WTC11 (cell line): ENCODE results near the gene PDZRN4. TPM values are rescaled to one million over a fixed set of nuclear protein-coding genes. Genes with fewer than 3 reads are reported as not detected.

Experiments
- ATAC-seq: fragments of 200-7000 bp; cut with Tn5 transposase; 2 replicates; pipeline ENCODE4 v1.10.0; 2021; ENCODE audit warnings: mild to moderate bottlenecking, moderate library complexity
- CTCF ChIA-PET: fragments of 300-600 bp; sonication (Branson Sonifier 250); formaldehyde crosslinking; loops from one replicate; lab custom pipeline; 2021; ENCODE audit warnings: antibody characterized with exemption; lab: Charles Lee
- POLR2A ChIA-PET: fragments of 350-600 bp; sonication (Branson Sonifier 250); formaldehyde crosslinking; loops from one replicate; lab custom pipeline; 2021; ENCODE audit warnings: antibody characterized with exemption; lab: Charles Lee
- DNase-seq: peaks from one replicate; pipeline ENCODE4 v3.0.0; 2021; ENCODE audit warnings: low spot score
- H3K27ac Mint-ChIP-seq: 2 replicates; pipeline ENCODE4 v1.8.0; 2021; ENCODE audit warnings: mixed read lengths
- H3K27me3 Mint-ChIP-seq: 2 replicates; pipeline ENCODE4 v1.8.0; 2021; ENCODE audit warnings: low read depth, mild to moderate bottlenecking, moderate library complexity, mixed read lengths
- H3K36me3 Mint-ChIP-seq: 2 replicates; pipeline ENCODE4 v1.8.0; 2021; ENCODE audit warnings: mixed read lengths
- H3K4me1 Mint-ChIP-seq: 2 replicates; pipeline ENCODE4 v1.8.0; 2022; ENCODE audit warnings: mixed read lengths
- H3K4me3 Mint-ChIP-seq: 2 replicates; pipeline ENCODE4 v1.8.0; 2021; ENCODE audit warnings: mild to moderate bottlenecking, moderate library complexity, mixed read lengths
- H3K9me3 Mint-ChIP-seq: 2 replicates; pipeline ENCODE4 v1.8.0; 2021; ENCODE audit warnings: mixed read lengths
- AFF4 ChIP-seq: sonication (generic); formaldehyde crosslinking; IDR thresholded peaks from 2 replicates; pipeline ENCODE4 v1.8.1; 2023; ENCODE audit warnings: mild to moderate bottlenecking, missing genetic modification reagents, borderline replicate concordance
- ARID4B ChIP-seq: sonication (generic); formaldehyde crosslinking; IDR thresholded peaks from 2 replicates; pipeline ENCODE4 v1.8.0; 2023; ENCODE audit warnings: missing genetic modification reagents, mild to moderate bottlenecking, borderline replicate concordance
- CTCF ChIP-seq: fragments of 200-600 bp; IDR thresholded peaks from 2 replicates; pipeline ENCODE4 v1.8.0; 2022; ENCODE audit warnings: antibody characterized with exemption
- E2F4 ChIP-seq: sonication (generic); formaldehyde crosslinking; IDR thresholded peaks from 2 replicates; pipeline ENCODE4 v1.8.1; 2022; ENCODE audit warnings: low read depth, mild to moderate bottlenecking, moderate library complexity, missing genetic modification reagents, borderline replicate concordance
- FOXP1 ChIP-seq: sonication (generic); formaldehyde crosslinking; IDR thresholded peaks from 2 replicates; pipeline ENCODE4 v1.8.0; 2022; ENCODE audit warnings: missing genetic modification reagents, mild to moderate bottlenecking, moderate library complexity, borderline replicate concordance
- IRF2 ChIP-seq: sonication (generic); formaldehyde crosslinking; IDR thresholded peaks from 2 replicates; pipeline ENCODE4 v1.8.0; 2022; ENCODE audit warnings: low read depth, missing genetic modification reagents, borderline replicate concordance
- OVOL2 ChIP-seq: fragments of 250-450 bp; sonication (Bioruptor Pico); IDR thresholded peaks from 2 replicates; pipeline ENCODE4 v1.9.0; 2021; ENCODE audit warnings: mild to moderate bottlenecking, borderline replicate concordance
- PRDM15 ChIP-seq: sonication (generic); formaldehyde crosslinking; IDR thresholded peaks from 2 replicates; pipeline ENCODE4 v1.8.0; 2022; ENCODE audit warnings: missing genetic modification reagents
- PREB ChIP-seq: sonication (generic); formaldehyde crosslinking; IDR thresholded peaks from 2 replicates; pipeline ENCODE4 v1.8.1; 2022; ENCODE audit warnings: mild to moderate bottlenecking, missing genetic modification reagents, moderate library complexity, borderline replicate concordance
- total RNA-seq: library from RNA; stranded (reverse); gene quantifications from 3 replicates; pipeline ENCODE4 v1.2.3, GENCODE V29; 2021
- TF ChIP-seq, protein P1 (sequence below): sonication (generic); formaldehyde crosslinking; IDR thresholded peaks from 2 replicates; pipeline ENCODE4 v1.8.1; 2023; ENCODE audit warnings: mild to moderate bottlenecking, missing genetic modification reagents
- TF ChIP-seq, protein P2 (sequence below): fragments of 250-450 bp; sonication (Bioruptor Pico); IDR thresholded peaks from 2 replicates; pipeline ENCODE4 v1.8.0; 2021; ENCODE audit warnings: mild to moderate bottlenecking

The PDZRN4 gene
- total RNA-seq, 1 experiment from 2014 or later = 0.09 TPM

- TF ChIP-seq AFF4 (CRISPR knock-in tag) = no peak
- TF ChIP-seq, protein P1, sequence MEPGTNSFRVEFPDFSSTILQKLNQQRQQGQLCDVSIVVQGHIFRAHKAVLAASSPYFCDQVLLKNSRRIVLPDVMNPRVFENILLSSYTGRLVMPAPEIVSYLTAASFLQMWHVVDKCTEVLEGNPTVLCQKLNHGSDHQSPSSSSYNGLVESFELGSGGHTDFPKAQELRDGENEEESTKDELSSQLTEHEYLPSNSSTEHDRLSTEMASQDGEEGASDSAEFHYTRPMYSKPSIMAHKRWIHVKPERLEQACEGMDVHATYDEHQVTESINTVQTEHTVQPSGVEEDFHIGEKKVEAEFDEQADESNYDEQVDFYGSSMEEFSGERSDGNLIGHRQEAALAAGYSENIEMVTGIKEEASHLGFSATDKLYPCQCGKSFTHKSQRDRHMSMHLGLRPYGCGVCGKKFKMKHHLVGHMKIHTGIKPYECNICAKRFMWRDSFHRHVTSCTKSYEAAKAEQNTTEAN (CRISPR knock-in tag) = no peak
- no peak for TF ChIP-seq PRDM15 (CRISPR knock-in tag)
- TF ChIP-seq, protein P2, sequence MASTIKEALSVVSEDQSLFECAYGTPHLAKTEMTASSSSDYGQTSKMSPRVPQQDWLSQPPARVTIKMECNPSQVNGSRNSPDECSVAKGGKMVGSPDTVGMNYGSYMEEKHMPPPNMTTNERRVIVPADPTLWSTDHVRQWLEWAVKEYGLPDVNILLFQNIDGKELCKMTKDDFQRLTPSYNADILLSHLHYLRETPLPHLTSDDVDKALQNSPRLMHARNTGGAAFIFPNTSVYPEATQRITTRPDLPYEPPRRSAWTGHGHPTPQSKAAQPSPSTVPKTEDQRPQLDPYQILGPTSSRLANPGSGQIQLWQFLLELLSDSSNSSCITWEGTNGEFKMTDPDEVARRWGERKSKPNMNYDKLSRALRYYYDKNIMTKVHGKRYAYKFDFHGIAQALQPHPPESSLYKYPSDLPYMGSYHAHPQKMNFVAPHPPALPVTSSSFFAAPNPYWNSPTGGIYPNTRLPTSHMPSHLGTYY (CRISPR knock-in tag) = no peak
- no peak for TF ChIP-seq ARID4B (CRISPR knock-in tag)
- TF ChIP-seq, all 79 proteins: peak for 0
These were observed 360.8 kb downstream of the PDZRN4 start (continued) for GRCh38 chr12:41548926-41549325.

GRCh38 chr12:41552588-41552987 lies 364.5 kb downstream of the PDZRN4 start:
- CTCF ChIA-PET = no interaction called here
- Mint-ChIP-seq H3K9me3 (no peaks in the 10 kb centered on the region), H3K36me3 (no peaks in the 10 kb centered on the region), H3K4me3 (no peak overlapping the region), H3K4me1 (peaks cover 9% of the 10 kb centered on the region), H3K27ac (no peak overlapping the region), H3K27me3 (no peaks in the 10 kb centered on the region)
- DNase-seq (no peak), ATAC-seq (no peak)
- POLR2A ChIA-PET = no interaction called here
- TF ChIP-seq OVOL2 (CRISPR knock-in tag) = no peak
- TF ChIP-seq E2F4 (CRISPR knock-in tag) = no peak
- no peak for TF ChIP-seq PRDM15 (CRISPR knock-in tag)
- no peak for TF ChIP-seq FOXP1 (CRISPR knock-in tag)
- TF ChIP-seq CTCF = no peak
- TF ChIP-seq PREB = no peak
- TF ChIP-seq IRF2 (CRISPR knock-in tag) = no peak
